Retinal pigment epithelial cell (primary cell): ENCODE data around the gene PCGF1.
"Not testable (repeated sequence)": the region's sequence is repeated elsewhere in the genome, so short reads cannot be mapped to it uniquely, and the experiment has no call there.

Source experiments
- DNase-seq: peaks from one replicate; pipeline ENCODE4 v3.0.0-alpha.2; 2010; ENCODE audit warnings: low read depth
- H3K4me3 ChIP-seq: 2 replicates; pipeline ENCODE4 v1.5.1; 2011; ENCODE audit warnings: mild to moderate bottlenecking, low read length, control low read depth, moderate library complexity
- TF ChIP-seq, protein P1 (sequence below): conservative IDR thresholded peaks from 2 replicates; pipeline ENCODE4 v1.5.1; 2011; ENCODE audit warnings: low read depth, low read length, control low read depth, inconsistent platforms

Gene PCGF1

DNA sequence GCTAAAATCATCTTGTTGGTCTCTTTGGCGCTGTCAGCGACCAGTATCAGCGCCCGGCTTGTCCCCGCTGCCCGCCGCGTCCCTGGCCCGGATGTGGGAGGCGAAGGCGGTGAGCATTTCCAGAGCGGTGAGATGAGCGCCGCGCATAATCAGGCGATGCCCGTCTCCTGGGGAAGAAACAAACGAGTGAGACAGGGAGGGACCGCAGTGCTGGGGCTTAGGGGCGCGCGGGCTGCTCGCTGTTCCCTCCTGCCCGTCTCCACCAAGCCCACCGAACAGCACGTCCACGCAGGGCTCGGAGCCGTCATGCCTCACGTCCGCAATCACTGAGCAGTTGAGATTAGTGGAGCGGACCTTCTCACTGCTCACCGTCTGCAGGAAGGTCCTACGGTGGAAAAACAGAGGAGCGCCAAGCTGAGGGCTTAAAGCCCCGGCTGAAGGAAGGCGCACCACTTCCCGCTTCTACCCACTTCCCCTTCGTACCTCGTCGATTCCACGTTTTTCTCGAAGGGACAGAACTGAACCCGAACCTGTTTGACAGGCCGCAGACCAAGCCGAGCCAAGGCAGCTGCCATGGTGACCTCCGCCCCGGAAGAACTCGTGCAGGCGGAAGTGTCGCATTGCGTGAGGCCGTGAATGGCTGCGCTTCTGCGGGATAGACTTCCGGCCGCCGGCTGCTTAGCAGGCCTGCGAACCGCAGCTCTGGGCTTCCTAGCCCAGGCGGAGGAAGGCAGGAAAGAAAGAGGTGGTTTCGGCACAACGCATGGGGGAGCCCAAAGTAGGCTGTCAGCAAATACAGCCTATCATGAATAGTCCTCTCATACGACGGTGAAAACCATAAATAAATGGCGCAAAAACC, 35.2 kb downstream of the PCGF1 start, which contains the start of gene MRPL53:
TSS of gene MRPL53 (minus strand) at position 595 of the 859 bp plus-strand sequence. CDS start at position 575, 20 bp downstream.
- TF ChIP-seq, protein P1, sequence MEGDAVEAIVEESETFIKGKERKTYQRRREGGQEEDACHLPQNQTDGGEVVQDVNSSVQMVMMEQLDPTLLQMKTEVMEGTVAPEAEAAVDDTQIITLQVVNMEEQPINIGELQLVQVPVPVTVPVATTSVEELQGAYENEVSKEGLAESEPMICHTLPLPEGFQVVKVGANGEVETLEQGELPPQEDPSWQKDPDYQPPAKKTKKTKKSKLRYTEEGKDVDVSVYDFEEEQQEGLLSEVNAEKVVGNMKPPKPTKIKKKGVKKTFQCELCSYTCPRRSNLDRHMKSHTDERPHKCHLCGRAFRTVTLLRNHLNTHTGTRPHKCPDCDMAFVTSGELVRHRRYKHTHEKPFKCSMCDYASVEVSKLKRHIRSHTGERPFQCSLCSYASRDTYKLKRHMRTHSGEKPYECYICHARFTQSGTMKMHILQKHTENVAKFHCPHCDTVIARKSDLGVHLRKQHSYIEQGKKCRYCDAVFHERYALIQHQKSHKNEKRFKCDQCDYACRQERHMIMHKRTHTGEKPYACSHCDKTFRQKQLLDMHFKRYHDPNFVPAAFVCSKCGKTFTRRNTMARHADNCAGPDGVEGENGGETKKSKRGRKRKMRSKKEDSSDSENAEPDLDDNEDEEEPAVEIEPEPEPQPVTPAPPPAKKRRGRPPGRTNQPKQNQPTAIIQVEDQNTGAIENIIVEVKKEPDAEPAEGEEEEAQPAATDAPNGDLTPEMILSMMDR: no peak
- DNase-seq: peak; percentile 71
- peak within 1 kb of the TSS; percentile 68 for H3K4me3 ChIP-seq

DNA sequence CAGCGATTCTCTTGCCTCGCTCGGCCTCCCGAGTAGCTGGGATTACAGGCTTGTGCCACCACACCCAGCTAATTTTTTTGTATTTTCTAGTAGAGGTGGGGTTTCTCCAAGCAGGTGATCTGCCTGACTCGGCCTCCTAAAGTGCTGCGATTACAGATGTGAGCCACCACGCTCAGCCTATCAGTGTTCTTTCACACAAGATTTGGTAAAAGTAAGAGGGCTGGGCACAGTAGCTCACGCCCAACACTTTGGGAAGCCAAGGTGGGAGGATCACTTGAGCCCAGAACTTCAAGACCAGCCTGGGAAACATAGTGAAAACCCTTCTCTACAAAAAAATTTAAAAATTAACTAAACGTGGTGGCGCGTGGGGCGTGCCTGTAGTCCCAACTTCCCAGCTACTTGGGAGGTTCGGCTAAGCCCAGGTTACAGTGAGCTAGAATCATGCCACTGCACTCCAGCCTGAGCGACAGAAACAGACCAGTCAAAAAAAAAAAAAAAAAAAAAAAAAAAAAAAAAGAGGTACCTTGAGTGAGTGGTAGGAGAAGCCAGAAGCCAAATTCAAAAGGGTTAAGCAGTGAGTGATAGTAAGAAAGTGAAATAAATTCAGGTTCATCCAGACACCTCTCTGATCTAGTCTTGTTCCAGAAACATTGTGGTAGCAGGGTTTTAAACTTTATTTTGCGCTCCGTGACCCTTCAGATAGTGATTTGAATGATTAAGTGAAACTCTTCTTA, 36.0 kb downstream of the PCGF1 start:
- DNase-seq: no peak
- peak overlapping the region; percentile 68 for H3K4me3 ChIP-seq
- TF ChIP-seq, protein P1: no peak

DNA sequence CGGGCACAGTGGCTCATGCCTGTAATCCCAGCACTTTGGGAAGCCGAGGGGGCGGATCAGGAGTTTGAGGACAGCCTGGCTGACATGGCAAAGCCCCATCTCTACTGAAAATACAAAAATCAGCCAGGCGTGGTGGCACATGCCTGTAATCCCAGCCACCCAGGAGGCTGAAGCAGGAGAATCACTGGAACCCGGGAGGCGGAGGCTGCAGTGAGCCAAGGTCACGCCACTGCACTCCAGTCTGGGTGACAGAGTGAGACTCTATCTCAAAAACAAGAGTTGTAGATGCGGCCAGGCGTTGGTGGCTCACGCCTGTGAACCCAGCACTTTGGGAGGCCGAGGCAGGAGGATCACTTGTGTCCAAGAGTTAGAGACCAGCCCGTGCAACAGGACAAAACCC, 36.8 kb downstream of the PCGF1 start:
- H3K4me3 ChIP-seq, DNase-seq: not testable (repeated sequence)

DNA sequence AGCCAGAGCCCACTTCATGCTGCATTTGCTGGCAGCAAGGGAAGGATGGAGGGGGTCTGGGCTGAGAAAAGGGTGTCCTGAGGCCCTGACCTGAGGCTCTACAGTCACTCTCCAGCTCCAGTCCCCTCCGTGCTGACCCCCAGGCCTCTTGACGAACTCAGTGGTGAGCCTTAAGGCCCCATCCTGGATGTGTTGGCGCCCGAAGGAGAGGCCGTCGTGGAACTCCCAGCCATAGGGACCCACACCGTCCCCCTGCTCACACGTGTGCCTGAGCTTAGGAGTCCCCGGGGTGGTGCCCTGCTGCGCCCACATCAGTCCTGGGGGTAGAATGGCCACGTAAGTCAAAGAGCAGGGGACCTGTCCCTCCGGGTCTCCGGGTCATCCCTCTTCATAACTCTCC, 43.1 kb downstream of the PCGF1 start:
- no peak for DNase-seq
- peak overlapping the region; percentile 79 for H3K4me3 ChIP-seq
- TF ChIP-seq, protein P1: no peak

DNA sequence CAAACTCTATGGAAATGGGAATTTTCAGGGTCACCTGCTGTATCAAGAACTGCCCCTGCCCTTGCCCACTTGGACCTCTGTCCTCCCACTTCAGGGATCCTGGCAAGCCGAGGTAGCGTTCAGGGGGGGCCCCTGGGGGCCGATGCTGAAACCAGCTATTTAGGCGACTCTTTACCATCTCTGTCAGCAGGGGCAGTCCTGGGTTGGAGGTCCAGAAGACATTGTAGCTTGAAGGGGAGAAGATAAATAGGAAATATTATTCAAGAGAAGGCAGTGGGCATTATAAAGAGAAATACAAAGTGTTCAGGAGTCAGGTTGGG, 44.7 kb downstream of the PCGF1 start:
- TF ChIP-seq, protein P1: no peak
- DNase-seq: no peak
- no peak overlapping the region for H3K4me3 ChIP-seq

DNA sequence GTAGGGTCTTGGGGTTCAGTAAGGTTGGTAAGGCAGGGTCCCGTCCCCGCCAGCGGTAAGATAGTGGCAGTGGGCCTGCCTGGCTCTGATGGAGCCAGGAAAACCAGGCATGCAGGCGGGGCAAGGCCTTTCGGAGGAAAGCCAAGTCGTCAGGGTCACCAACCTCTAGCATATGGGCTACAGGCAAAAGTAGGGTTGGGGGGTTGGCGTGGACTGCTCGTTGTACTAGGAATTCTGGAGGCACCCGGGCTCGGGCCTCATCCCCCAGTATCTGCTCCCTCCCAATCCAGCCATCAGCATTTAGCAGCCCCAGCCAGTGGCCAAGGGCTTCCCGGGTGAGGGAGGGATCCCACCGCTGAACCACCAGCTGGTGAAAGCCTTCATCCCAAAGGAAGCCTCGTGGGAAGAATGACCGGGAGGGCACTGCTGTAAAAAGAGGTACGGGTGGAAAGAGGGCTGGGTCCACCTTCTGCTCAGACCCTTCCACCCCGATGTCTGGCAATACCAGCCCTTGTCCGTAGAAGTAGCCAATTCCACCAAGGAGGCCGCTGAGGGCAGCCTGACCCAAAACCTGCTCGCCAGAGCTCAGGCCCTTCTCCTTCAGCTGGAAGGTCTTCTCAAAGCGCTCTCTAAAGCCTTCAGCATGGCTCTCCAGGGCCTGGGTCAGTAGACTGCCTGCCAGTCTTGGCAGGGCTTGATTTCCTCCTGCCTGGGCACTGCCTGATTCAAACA, 45.3 kb downstream of the PCGF1 start:
- TF ChIP-seq, protein P1: no peak
- no peak for DNase-seq
- no peak overlapping the region for H3K4me3 ChIP-seq
